ENCODE results near the gene FAIM.
"Not testable (repeated sequence)": the region's sequence is repeated elsewhere in the genome, so short reads cannot be mapped to it uniquely, and the experiment has no call there.

- TF ChIP-seq CTCF (conservative IDR thresholded peaks at IDR 0.05; ENCODE audit: low read depth, low read length); EZH2 (IDR thresholded peaks at IDR 0.05; ENCODE audit: low read length, unreplicated experiment): not testable (repeated sequence)
Observed at GRCh38 chr3:138604106-138604595, 4.4 kb upstream of the FAIM start.
